Measurements from ENCODE around the gene CCDC85C.

CCDC85C gene

GRCh38 chr14:99478128-99478527, 125.9 kb downstream of the CCDC85C start:
- DNase-seq (ENCODE audit: low spot score), result no peak

DNA sequence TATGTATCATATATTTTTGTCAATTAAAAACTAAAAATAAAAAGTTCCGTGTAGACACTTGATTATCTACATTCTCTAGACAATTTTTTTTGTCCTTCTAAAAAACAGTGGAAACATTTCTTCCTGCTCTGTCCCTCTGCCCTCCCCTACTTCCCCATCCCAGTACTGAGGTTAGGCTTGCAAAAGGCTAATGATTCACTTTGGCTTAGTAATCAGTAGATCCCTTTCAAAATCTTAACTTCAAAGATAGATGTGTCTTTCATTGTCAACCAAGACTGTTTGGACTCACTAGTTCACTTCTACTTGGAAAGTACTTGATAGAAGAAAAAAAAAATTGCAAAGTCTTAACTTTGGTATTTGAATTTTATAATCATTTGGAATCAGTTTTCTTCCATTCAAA, 127.1 kb downstream of the CCDC85C start:
- DNase-seq (ENCODE audit: low spot score), result no peak

DNA sequence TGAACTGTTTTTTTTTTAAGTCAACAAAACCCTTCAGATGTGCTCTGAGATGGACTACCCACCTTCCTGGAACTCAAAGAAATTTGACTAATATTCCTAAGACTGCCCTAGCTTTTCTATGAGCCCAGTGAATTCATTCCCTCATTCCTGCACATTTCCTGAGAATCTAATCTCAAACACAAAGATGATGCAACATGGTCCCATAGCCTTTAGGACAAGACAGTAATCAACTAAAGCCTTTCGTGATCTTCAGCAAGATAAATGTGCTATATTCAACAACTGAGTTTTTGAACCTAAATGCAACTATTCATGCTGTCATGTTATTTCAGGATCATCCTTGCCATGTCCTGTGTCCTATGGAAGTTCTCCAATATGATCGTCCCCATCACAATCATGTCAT, 128.3 kb downstream of the CCDC85C start:
- no peak for DNase-seq (ENCODE audit: low spot score)

- no peak for DNase-seq (ENCODE audit: low spot score)
Measured at GRCh38 chr14:99475179-99475578, 128.8 kb downstream of the CCDC85C start.

DNA sequence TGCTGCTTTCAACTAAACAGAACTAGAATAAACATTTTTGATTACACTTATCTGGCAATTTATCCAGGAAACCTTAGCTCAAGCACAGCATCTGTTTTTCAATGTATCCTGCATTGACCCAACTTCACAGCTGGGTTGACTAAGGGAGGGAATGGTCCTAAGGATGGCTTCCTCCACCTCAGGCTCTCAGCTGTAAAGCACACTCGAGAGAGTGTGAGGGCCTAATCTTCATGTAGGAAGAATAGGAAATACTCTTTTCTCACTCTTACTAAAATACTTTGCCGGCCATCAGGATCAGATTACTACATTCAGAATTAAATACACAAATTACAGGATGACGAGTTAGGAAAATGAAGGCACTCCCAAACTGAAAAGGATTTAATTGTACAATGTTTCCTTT, 130.5 kb downstream of the CCDC85C start:
- DNase-seq (ENCODE audit: low spot score), result no peak

DNA sequence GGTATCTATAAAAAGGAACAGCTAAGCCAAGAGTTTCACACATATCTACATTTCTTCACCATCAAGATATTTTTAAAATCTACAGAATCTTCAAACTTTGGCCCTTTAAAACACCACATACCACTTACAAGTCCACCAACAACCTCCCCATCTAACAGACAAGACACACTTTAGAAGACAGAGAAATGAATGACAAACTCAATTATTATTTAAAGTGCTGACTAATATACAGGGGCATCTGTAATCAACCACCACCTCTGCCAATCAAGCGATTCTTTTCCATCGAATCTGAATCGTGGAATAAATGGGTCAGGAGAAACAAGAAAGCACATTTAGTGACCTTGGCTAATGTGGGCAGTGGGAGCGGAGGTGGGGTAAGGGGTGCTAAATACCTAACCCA, 131.1 kb downstream of the CCDC85C start:
- DNase-seq (ENCODE audit: low spot score), result no peak

DNA sequence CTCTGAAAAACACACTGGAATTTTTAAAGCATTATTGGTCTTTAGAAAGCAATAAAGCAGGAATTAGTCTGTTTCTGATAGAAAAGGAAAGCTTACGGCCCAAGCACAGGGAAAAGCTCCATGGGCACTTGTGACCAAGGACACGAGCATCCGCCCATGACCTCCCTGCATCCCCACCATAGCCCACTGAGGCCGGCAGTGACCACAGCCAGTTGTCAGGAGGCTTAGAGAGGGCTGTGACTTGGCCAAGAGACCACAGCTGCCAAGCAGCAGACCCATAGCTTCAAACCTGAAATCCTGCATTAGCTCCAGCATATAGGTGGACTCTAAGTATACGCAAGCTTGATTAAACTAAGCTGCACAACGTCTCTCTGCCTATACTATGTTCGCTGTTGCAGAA, 132.3 kb downstream of the CCDC85C start:
- DNase-seq (ENCODE audit: low spot score), result no peak

DNA sequence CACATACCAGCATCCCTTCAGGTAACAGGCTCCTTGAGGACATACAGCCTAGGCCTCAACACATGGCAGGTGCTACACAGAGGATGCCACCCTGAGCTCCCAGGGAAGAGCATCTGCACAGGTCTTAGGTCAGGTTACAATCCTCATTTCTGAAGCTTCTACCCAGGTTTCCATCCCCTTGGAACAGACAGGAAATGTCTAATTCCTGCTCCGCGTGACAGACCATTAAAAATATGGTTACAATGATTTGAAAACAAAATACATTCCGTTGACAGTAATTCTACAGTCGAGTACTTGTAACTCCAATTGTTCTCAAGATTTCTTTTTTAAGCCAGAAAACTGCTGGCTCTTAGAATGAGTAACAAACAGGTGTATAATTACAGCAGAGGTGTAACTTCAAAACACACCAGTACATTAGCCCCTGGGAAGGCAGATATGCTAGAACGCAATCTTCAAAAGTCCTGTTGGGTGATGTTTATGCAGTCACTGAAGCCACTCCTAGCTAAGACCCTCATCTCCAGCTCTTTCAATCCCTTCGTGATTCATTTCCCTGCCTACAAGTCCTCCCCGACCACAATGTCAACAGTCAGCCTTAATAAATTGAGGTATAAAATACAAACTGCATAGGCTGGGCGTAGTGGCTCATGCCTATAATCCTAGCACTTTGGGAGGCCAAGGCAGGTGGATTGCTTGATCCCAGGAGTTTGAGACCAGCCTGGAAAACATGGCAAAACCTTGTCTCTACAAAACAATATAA, 135.0 kb downstream of the CCDC85C start:
- DNase-seq (ENCODE audit: low spot score), result no peak

DNA sequence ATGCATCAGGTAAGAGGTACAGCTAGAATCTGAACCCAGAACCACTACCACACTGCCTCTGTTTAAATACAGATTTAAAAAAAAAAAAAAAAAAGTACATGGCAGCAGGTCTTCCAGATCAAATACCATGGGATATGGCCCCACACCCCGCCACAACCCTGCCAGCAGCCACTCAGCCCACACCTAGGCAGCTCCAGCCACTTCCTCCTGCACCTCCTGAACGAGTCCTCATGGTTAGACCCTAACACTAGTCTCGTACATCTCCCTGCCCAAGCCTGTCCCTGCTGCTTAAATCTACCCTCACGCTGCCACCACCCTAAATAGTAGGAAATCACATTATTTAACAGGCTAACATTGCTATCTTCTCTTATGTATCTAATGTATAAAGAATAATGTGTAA, 135.9 kb downstream of the CCDC85C start:
- DNase-seq (ENCODE audit: low spot score), result no peak

- no peak for DNase-seq (ENCODE audit: low spot score)
Measured at GRCh38 chr14:99467336-99468078, 136.5 kb downstream of the CCDC85C start.

- DNase-seq (ENCODE audit: low spot score), result no peak
Measured at GRCh38 chr14:99466758-99467157, 137.2 kb downstream of the CCDC85C start.

GRCh38 chr14:99465288-99465687, 138.7 kb downstream of the CCDC85C start:
- DNase-seq (ENCODE audit: low spot score), result no peak

- DNase-seq (ENCODE audit: low spot score), result no peak
Measured at GRCh38 chr14:99463974-99464373, 140.0 kb downstream of the CCDC85C start.

GRCh38 chr14:99462210-99462609, 141.8 kb downstream of the CCDC85C start:
- no peak for DNase-seq (ENCODE audit: low spot score)

- DNase-seq (ENCODE audit: low spot score), result no peak
Measured at GRCh38 chr14:99461411-99462085, 142.5 kb downstream of the CCDC85C start.

- no peak for DNase-seq (ENCODE audit: low spot score)
Measured at GRCh38 chr14:99460793-99461192, 143.2 kb downstream of the CCDC85C start.

DNA sequence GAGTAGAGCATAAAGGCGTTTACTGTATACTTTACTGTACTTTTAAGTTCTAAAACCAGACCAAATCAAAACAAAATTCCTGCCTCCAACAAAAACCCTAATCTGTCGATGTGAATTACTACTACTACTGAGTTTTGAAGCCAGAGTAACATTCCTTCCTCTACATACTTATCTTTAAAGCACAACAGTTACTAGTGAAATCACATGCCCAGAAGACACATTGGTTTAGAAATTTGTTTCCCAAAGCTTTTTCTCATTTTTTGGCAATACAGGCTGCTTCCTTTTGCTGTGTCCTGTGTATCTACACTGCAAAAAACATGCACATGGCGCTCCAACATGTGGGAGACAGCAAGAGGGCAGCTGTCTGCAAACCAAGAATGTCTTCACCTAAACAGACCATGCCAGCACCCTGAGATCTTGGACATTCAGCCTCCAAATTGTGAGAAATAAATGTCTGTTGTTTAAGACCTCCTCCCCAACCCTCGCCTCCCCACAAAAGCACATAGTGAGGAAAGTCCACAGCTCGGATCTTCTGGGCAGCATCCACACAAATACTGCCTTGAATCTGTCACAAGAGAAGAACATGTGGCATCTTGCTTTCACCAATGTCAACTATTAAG, 144.4 kb downstream of the CCDC85C start:
- DNase-seq (ENCODE audit: low spot score), result no peak

- no peak for DNase-seq (ENCODE audit: low spot score)
Measured at GRCh38 chr14:99454246-99454645, 149.8 kb downstream of the CCDC85C start.

GRCh38 chr14:99452968-99453367, 151.0 kb downstream of the CCDC85C start:
- no peak for DNase-seq (ENCODE audit: low spot score)

GRCh38 chr14:99451234-99451633, 152.8 kb downstream of the CCDC85C start:
- DNase-seq (ENCODE audit: low spot score), result no peak

GRCh38 chr14:99450266-99450665, 153.7 kb downstream of the CCDC85C start:
- DNase-seq (ENCODE audit: low spot score), result no peak

Measured in SK-N-DZ (cell line).